ENCODE data around the gene PLD2.

The PLD2 gene

DNA sequence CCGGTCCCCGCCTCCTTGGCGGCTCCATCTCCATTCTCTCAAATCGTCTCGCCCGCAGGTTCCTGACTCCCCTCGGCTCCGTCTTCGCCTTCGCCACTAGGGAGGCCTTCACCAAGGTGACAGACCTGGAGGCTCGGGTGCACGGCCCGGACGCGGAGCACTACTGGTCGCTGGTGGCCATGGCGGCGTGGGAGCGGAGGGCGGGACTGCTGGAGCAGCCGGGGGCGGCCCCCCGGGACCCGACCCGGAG, 17.3 kb upstream of the PLD2 start:
- ChIA-PET POLR2A (ENCODE audit: low non-redundant PET) (no interaction called here), CTCF (interaction anchor here (0.6 to 2.2 kb wide), 26 partner anchors 11 to 604 kb away, joined by 3 to 19 read pairs (median 4); partner anchors contain the start of genes ARRB2, CHRNE, MED11 and PLD2)
- peak; percentile 25 for DNase-seq (ENCODE audit: low spot score)
- H3K27ac ChIP-seq = peak overlapping the region; percentile 100
- TF ChIP-seq, protein P1, sequence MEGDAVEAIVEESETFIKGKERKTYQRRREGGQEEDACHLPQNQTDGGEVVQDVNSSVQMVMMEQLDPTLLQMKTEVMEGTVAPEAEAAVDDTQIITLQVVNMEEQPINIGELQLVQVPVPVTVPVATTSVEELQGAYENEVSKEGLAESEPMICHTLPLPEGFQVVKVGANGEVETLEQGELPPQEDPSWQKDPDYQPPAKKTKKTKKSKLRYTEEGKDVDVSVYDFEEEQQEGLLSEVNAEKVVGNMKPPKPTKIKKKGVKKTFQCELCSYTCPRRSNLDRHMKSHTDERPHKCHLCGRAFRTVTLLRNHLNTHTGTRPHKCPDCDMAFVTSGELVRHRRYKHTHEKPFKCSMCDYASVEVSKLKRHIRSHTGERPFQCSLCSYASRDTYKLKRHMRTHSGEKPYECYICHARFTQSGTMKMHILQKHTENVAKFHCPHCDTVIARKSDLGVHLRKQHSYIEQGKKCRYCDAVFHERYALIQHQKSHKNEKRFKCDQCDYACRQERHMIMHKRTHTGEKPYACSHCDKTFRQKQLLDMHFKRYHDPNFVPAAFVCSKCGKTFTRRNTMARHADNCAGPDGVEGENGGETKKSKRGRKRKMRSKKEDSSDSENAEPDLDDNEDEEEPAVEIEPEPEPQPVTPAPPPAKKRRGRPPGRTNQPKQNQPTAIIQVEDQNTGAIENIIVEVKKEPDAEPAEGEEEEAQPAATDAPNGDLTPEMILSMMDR (conservative IDR thresholded peaks at IDR 0.05; ENCODE audit: low read depth) = no peak

- TF ChIP-seq, protein P1 (conservative IDR thresholded peaks at IDR 0.05; ENCODE audit: low read depth) = peak; percentile 86
- peak; percentile 94 for DNase-seq (ENCODE audit: low spot score)
- POLR2A ChIA-PET (ENCODE audit: low non-redundant PET) = interaction anchor here (0.6 to 1.0 kb wide), 3 partner anchors 60 to 150 kb away, joined by 3 to 6 read pairs (median 3); partner anchors contain the start of genes RNF167 and SLC25A11
- CTCF ChIA-PET = interaction anchor here (0.6 to 2.2 kb wide), 34 partner anchors 11 to 605 kb away, joined by 3 to 19 read pairs (median 4); partner anchors contain the start of genes ARRB2, C17orf107, CHRNE and MED11
- peak overlapping the region; percentile 100 for H3K27ac ChIP-seq
Measured at GRCh38 chr17:4789951-4790704, 16.8 kb upstream of the PLD2 start.

DNA sequence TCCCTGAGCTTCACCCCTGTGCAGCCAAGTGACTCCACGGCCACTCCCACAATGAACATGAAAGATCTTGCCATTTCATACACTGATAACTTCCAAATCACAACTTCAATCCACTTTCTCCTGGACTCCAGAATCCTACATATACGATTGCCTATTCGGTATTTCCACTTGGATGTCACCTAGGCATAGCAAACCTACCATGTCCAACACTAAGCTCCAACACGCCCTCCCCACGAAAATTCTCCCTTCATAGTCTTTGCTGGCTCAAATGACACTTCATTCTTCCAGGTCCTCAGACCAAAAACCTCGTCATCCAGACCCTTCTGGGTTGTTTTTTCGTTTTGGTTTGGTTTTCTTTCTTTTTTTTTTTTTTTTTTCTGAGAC, 16.3 kb upstream of the PLD2 start:
- ChIA-PET CTCF (interaction anchor here (0.6 to 2.2 kb wide), 16 partner anchors 16 to 214 kb away, joined by 3 to 19 read pairs (median 5); partner anchors contain the start of genes ARRB2, C17orf107, CHRNE and PLD2), POLR2A (ENCODE audit: low non-redundant PET) (interaction anchor here (0.6 to 1.0 kb wide), 3 partner anchors 60 to 149 kb away, joined by 3 to 6 read pairs (median 3); partner anchors contain the start of genes RNF167 and SLC25A11)
- peak overlapping the region; percentile 100 for H3K27ac ChIP-seq
- TF ChIP-seq, protein P1 (conservative IDR thresholded peaks at IDR 0.05; ENCODE audit: low read depth) = no peak
- DNase-seq (ENCODE audit: low spot score) = no peak

GRCh38 chr17:4795168-4795567, 11.8 kb upstream of the PLD2 start:
- ChIA-PET POLR2A (ENCODE audit: low non-redundant PET) (no interaction called here), CTCF (no interaction called here)
- TF ChIP-seq, protein P1 (conservative IDR thresholded peaks at IDR 0.05; ENCODE audit: low read depth) = no peak
- DNase-seq (ENCODE audit: low spot score) = no peak
- H3K27ac ChIP-seq = peak overlapping the region; percentile 84

GRCh38 chr17:4796552-4796920, 10.4 kb upstream of the PLD2 start:
- H3K27ac ChIP-seq = peak overlapping the region; percentile 84
- ChIA-PET CTCF (no interaction called here), POLR2A (ENCODE audit: low non-redundant PET) (interaction anchor here (0.7 to 1.0 kb wide), 2 partner anchors 27 to 144 kb away, joined by 3 to 4 read pairs; partner anchors contain the start of gene RNF167)
- TF ChIP-seq, protein P1 (conservative IDR thresholded peaks at IDR 0.05; ENCODE audit: low read depth) = no peak
- DNase-seq (ENCODE audit: low spot score) = peak; percentile 54

GRCh38 chr17:4800462-4801196, 6.3 kb upstream of the PLD2 start:
- ChIA-PET CTCF (interaction anchor here (0.7 kb wide), 1 partner anchor 60 kb away, joined by 3 read pairs; no protein-coding TSS in a partner anchor), POLR2A (ENCODE audit: low non-redundant PET) (no interaction called here)
- TF ChIP-seq, protein P1 (conservative IDR thresholded peaks at IDR 0.05; ENCODE audit: low read depth) = no peak
- H3K27ac ChIP-seq = peak overlapping the region; percentile 11; the same call in 1 of the 2 replicates
- no peak for DNase-seq (ENCODE audit: low spot score)
